ENCODE measurements around the gene FBXO34.

DNA sequence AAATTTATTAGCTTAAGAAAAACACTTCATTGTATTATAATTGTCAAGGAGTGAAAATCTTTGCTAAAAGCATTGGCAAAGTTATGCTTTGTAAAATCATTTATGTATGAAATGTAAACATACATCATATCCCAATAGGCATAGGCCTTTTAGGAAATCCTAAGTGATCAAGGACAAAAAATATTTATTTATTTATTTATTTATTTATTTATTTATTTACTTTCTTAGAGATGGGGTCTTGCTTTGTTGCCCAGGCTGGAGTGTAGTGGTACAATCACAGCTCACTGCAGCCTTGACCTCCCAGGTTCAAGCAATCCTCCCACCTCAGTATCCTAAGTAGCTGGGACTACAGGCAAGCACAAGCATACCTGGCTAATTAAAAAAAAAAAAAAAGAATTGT, 47.9 kb upstream of the FBXO34 start:
- no peak for TF ChIP-seq CTCF (IDR thresholded peaks at IDR 0.05)
- no peak for TF ChIP-seq ESRRA (CRISPR knock-in tag; IDR thresholded peaks at IDR 0.05; ENCODE audit: borderline replicate concordance)
- TF ChIP-seq, protein P1, sequence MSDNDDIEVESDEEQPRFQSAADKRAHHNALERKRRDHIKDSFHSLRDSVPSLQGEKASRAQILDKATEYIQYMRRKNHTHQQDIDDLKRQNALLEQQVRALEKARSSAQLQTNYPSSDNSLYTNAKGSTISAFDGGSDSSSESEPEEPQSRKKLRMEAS (CRISPR knock-in tag; IDR thresholded peaks at IDR 0.05) = no peak
- no peak for TF ChIP-seq CREM (CRISPR knock-in tag; IDR thresholded peaks at IDR 0.05)
- no peak for TF ChIP-seq TEAD4 (CRISPR knock-in tag; IDR thresholded peaks at IDR 0.05)
- no peak for TF ChIP-seq NR1H2 (CRISPR knock-in tag; IDR thresholded peaks at IDR 0.05)
- TF ChIP-seq, protein P2, sequence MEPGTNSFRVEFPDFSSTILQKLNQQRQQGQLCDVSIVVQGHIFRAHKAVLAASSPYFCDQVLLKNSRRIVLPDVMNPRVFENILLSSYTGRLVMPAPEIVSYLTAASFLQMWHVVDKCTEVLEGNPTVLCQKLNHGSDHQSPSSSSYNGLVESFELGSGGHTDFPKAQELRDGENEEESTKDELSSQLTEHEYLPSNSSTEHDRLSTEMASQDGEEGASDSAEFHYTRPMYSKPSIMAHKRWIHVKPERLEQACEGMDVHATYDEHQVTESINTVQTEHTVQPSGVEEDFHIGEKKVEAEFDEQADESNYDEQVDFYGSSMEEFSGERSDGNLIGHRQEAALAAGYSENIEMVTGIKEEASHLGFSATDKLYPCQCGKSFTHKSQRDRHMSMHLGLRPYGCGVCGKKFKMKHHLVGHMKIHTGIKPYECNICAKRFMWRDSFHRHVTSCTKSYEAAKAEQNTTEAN (CRISPR knock-in tag; IDR thresholded peaks at IDR 0.05) = no peak
- no peak for TF ChIP-seq CREB1 (CRISPR knock-in tag; IDR thresholded peaks at IDR 0.05)
- TF ChIP-seq, protein P3, sequence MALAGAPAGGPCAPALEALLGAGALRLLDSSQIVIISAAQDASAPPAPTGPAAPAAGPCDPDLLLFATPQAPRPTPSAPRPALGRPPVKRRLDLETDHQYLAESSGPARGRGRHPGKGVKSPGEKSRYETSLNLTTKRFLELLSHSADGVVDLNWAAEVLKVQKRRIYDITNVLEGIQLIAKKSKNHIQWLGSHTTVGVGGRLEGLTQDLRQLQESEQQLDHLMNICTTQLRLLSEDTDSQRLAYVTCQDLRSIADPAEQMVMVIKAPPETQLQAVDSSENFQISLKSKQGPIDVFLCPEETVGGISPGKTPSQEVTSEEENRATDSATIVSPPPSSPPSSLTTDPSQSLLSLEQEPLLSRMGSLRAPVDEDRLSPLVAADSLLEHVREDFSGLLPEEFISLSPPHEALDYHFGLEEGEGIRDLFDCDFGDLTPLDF (CRISPR knock-in tag; IDR thresholded peaks at IDR 0.05) = no peak
- no peak for TF ChIP-seq KAT7 (CRISPR knock-in tag; IDR thresholded peaks at IDR 0.05; ENCODE audit: borderline replicate concordance)
- no peak for TF ChIP-seq ZNF396 (CRISPR knock-in tag; IDR thresholded peaks at IDR 0.05; ENCODE audit: borderline replicate concordance)
- TF ChIP-seq ZNF263 (CRISPR knock-in tag; IDR thresholded peaks at IDR 0.05; ENCODE audit: low read depth) = no peak
- TF ChIP-seq NFATC4 (CRISPR knock-in tag; IDR thresholded peaks at IDR 0.05) = no peak
- TF ChIP-seq ATF1 (CRISPR knock-in tag; IDR thresholded peaks at IDR 0.05) = no peak
